ENCODE results near the gene PSMG4. TPM values are rescaled to one million over a fixed set of nuclear protein-coding genes. Genes with fewer than 3 reads are reported as not detected.

The PSMG4 gene
- total RNA-seq, 2 donors from 2014 or later: 17.0 to 24.7 TPM

DNA sequence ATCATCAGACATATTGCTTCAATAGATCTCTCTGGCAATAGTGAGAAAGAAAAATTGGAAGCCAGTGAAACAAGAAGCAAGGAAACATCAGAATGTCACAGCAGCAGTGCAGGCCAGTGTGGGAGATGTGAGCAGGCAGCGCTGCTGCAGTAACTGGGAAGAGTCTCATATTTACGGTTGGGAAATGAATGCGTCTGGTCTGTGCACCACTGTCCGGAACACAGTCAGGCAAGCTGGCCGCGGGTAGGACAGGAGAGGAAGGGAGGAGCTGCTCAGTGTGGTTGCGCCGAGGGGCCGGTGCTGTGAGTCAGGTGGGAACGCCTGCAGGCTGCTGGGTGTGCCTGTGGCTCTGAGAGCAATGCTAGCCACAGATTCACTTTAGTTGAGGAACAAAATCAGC lies 6.4 kb upstream of the PSMG4 start:
- Mint-ChIP-seq H3K4me3 (no peak overlapping the region), H3K27me3 (peaks cover 12% of the 10 kb centered on the region), H3K27ac (no peak overlapping the region), H3K4me1 (peaks cover 9% of the 10 kb centered on the region), H3K36me3 (ENCODE audit: low read depth) (no peaks in the 10 kb centered on the region), H3K9me3 (peaks cover 4% of the 10 kb centered on the region)
- peak; percentile 33 for ATAC-seq (replicated peaks)

DNA sequence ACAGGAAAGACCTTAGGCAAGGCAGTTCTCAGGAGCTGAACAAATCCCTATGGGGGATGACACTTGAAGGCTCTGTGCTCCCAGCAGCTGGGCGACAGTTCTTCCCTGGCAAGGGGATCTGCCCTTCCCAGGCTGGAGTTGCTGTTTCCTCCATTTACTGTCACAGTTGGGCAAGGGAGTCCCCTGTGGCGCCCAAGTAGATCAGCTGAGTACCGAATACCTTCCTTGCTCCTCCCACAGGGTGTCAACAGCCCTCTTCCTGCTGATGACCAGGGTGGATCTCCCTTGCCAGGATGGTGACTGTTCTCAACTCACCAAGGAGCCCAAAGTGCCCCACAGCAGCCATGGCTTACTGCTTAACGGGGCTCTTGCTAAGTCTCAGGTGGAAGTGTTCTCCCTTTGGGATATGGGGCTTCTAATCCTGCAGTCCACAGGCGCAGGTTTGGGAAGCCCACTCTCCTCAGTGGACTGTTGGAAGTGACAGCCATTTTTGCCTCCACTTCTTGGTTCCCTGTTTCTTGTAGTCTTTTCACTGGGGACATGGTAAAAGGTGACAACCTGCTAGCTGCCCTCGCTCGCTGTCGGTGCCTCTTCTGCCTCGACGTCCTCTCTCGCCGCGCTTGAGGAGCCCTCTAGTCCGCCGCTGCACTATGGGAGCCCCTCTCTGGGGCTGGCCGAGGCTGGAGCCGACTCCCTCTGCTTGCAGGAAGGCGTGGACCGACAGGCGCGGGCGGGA lies 5.7 kb upstream of the PSMG4 start:
- Mint-ChIP-seq H3K4me3 (no peak overlapping the region), H3K4me1 (peaks cover 9% of the 10 kb centered on the region), H3K36me3 (ENCODE audit: low read depth) (no peaks in the 10 kb centered on the region), H3K27ac (no peak overlapping the region), H3K27me3 (peaks cover 9% of the 10 kb centered on the region), H3K9me3 (peaks cover 4% of the 10 kb centered on the region)
- no peak for ATAC-seq (replicated peaks)

DNA sequence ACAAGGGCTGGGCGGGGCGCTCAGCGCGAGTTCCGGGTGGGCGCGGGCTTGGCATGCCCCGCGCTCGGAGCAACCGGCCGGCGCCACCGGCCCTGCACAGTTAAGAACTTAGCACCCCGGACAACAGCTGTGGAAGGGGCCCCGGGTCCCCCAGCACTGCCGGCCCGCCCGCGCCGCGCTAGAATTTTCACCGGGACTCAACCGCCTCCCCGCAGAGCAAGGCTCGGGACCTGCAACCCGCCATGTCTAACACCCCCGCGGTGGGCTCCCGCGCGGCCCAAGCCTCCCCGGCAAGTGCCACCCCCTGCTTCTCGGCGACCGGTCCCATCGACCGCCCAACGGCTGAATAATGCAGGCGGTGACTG lies 5.2 kb upstream of the PSMG4 start:
- no peaks in the 10 kb centered on the region for H3K36me3 Mint-ChIP-seq (ENCODE audit: low read depth)
- no peak overlapping the region for H3K4me3 Mint-ChIP-seq
- H3K27ac Mint-ChIP-seq: no peak overlapping the region
- peaks cover 7% of the 10 kb centered on the region for H3K27me3 Mint-ChIP-seq
- H3K9me3 Mint-ChIP-seq: peaks cover 4% of the 10 kb centered on the region
- peaks cover 9% of the 10 kb centered on the region for H3K4me1 Mint-ChIP-seq
- no peak for ATAC-seq (replicated peaks)

DNA sequence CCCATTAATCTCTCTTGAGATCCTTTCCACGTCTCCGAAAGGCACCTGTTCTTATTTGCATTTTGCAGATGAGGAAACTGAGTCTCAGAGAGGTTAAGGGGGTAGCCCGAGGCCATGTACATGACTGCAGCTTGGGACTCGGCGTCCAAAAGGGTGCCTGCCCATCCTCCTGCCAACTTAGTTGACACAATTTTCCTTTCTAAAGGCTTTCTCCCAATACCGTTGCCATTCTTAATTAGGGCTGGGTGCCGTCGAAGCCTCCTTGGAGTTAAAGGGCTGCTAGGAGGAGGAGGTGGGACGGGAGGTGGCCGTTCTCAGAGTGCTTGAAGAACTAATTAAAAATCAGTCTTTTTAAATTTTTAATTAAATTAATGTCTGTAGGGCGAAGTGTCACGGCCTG lies 546 bp upstream of the PSMG4 start:
- no peaks in the 10 kb centered on the region for H3K27me3 Mint-ChIP-seq
- H3K4me3 Mint-ChIP-seq: peak overlapping the region; percentile 100
- ATAC-seq (replicated peaks): no peak
- peaks cover 4% of the 10 kb centered on the region for H3K9me3 Mint-ChIP-seq
- peaks cover 27% of the 10 kb centered on the region for H3K36me3 Mint-ChIP-seq (ENCODE audit: low read depth)
- H3K4me1 Mint-ChIP-seq: peaks cover 21% of the 10 kb centered on the region
- no peak overlapping the region for H3K27ac Mint-ChIP-seq

DNA sequence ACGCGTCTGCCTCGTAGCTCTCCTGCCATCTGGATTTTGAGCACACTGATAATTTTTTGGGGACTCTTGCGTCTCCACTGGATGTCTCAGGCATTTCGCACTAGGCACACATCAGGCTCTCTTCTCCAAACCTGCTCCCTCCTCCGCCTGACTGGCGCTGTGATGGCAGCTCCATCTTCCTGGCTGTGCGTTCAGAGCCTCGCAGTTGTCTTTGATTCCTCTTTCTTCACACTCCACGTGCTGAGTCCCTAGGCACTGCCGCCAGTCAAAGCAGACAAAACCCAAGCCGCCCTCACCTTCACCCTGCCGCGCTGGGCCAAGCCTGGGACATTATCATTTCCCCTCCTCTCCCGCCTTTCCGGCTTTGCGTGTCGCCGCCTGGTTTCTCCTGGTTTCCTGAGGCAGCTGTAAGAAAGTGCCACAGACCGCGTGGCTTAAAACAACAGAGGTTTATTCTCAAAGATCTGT lies 778 bp downstream of the PSMG4 start:
- peak; percentile 34 for ATAC-seq (replicated peaks)
- no peaks in the 10 kb centered on the region for H3K9me3 Mint-ChIP-seq
- H3K27me3 Mint-ChIP-seq: no peaks in the 10 kb centered on the region
- H3K4me3 Mint-ChIP-seq: peak overlapping the region; percentile 100
- H3K27ac Mint-ChIP-seq: peak overlapping the region; percentile 98
- peaks cover 21% of the 10 kb centered on the region for H3K4me1 Mint-ChIP-seq
- H3K36me3 Mint-ChIP-seq (ENCODE audit: low read depth): peaks cover 39% of the 10 kb centered on the region

DNA sequence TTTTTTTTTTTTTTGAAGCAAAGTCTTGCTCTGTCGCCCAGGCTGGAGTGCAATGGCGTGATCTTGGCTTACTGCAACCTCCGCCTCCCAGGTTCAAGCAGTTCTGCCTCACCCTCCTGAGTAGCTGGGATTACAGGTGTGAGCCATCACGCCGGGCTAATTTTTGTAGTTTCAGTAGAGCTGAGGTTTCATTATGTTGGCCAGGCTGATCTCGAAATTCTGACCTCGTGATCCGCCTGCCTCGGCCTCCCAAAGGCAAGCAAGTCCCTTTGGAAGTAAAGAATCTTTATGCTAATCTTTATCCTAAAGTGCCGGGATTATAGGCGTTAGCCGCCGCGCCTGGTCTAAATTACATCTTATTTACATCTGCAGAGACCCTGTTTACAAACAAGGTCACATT lies 1.5 kb downstream of the PSMG4 start:
- peaks cover 46% of the 10 kb centered on the region for H3K36me3 Mint-ChIP-seq (ENCODE audit: low read depth)
- no peak for ATAC-seq (replicated peaks)

DNA sequence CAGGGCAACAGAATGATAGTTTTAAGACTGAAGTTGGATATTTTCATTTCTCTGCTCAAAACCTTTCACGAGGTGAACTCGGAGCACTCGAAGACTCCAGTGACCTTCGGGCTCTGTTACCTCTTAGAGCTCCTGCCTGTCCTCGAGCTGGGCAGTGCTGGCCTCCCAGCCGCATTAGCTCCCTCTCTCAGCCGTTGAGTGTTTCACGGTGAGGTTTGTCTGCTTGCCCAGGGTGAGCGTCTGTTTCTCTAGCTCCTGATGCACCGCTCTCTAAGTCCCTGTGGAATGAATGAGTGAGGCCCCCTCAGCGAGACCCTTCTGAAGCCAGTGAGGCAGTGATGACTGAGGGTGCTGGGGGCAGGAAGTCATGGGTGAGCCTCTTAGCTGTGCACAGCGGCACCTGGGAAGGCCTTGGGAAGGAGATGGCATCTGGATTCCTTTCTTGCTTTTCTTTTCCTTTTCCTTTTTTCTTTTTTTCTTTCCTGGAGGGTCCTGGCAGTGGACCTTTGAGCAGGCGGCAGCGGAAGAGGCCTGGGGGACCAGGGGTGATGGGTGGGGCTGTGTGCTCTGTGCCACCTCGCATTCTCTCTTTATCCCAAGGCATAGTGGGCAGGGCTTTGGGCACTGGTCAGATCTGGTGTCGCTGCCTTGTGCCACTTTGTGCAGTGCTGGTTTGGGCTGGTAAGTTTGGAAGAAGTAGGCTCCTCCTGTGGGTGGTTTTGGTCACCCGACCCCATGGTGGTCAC lies 2.2 kb downstream of the PSMG4 start:
- H3K27ac Mint-ChIP-seq: peak overlapping the region; percentile 98
- H3K36me3 Mint-ChIP-seq (ENCODE audit: low read depth): peaks cover 47% of the 10 kb centered on the region
- no peak for ATAC-seq (replicated peaks)
- H3K4me3 Mint-ChIP-seq: peak overlapping the region; percentile 100
- no peaks in the 10 kb centered on the region for H3K9me3 Mint-ChIP-seq
- peaks cover 21% of the 10 kb centered on the region for H3K4me1 Mint-ChIP-seq
- H3K27me3 Mint-ChIP-seq: no peaks in the 10 kb centered on the region

More for the DNA sequence above, 1.5 kb downstream of the PSMG4 start:
- peak overlapping the region; percentile 98 for H3K27ac Mint-ChIP-seq
- H3K9me3 Mint-ChIP-seq: no peaks in the 10 kb centered on the region
- H3K27me3 Mint-ChIP-seq: no peaks in the 10 kb centered on the region
- peak overlapping the region; percentile 100 for H3K4me3 Mint-ChIP-seq
- H3K4me1 Mint-ChIP-seq: peaks cover 21% of the 10 kb centered on the region

DNA sequence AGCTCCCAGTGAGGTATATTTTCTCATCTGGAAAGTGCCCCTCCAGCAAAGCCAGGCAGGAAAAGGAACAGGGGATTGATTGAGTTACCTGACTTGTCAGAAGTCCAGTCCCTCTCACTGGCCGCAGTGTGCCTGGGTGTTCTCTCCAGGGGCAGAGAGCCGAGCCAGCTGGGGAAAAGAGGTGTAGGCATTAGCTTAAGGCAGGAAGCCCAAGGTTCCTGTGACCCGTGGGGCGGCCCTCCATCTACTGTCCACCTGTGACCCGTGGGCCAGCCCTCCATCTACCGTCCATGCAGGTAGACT lies 2.7 kb downstream of the PSMG4 start:
- no peak for ATAC-seq (replicated peaks)
- H3K4me3 Mint-ChIP-seq: peak overlapping the region; percentile 100
- H3K36me3 Mint-ChIP-seq (ENCODE audit: low read depth): peaks cover 52% of the 10 kb centered on the region
- peaks cover 21% of the 10 kb centered on the region for H3K4me1 Mint-ChIP-seq
- H3K27ac Mint-ChIP-seq: peak overlapping the region; percentile 98
- no peaks in the 10 kb centered on the region for H3K9me3 Mint-ChIP-seq
- H3K27me3 Mint-ChIP-seq: no peaks in the 10 kb centered on the region

DNA sequence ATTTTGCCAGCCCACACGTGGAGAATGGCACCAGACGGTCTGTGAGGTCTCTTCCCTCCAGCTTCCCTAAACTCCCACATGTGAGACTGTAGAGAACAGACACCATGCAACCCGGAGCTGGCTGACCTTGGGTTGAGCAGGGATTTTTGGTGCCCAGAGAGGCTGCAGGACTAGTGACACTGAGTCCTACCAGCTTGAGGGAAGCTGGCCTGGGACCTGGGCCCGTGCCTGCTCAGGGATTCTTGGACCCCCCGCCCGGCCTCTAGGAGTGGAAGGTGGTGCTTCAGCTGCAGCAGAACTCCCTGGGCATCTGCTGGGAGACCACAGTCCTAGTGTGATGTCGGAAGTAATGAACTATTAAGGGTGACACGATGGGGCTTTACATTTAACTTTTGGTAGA lies 3.2 kb downstream of the PSMG4 start:
- H3K4me3 Mint-ChIP-seq: peak overlapping the region; percentile 100
- no peaks in the 10 kb centered on the region for H3K27me3 Mint-ChIP-seq
- peak overlapping the region; percentile 98 for H3K27ac Mint-ChIP-seq
- H3K9me3 Mint-ChIP-seq: no peaks in the 10 kb centered on the region
- H3K4me1 Mint-ChIP-seq: peaks cover 21% of the 10 kb centered on the region
- ATAC-seq (replicated peaks): no peak
- peaks cover 55% of the 10 kb centered on the region for H3K36me3 Mint-ChIP-seq (ENCODE audit: low read depth)

DNA sequence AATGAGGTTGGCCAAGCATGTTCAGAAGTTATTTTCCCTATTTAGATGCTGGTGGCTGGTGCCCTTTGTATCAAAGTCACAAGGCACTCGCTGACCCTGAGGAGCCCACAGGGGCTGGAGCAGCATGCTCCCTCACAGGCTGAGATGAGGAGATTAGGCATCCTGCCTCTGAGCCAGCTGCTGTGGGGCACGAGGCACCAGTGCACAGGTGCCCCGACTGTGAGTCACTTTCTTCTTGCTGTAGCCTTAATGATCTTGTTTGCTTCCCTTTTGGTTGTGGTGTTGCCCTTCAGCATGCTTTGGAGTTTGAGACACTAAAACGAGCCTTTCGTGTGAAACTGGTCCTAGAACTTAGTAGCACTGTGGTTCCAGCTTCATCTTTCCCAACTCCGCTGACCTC lies 4.3 kb downstream of the PSMG4 start:
- ATAC-seq (replicated peaks): no peak
- H3K4me1 Mint-ChIP-seq: peaks cover 24% of the 10 kb centered on the region
- no peaks in the 10 kb centered on the region for H3K9me3 Mint-ChIP-seq
- peaks cover 64% of the 10 kb centered on the region for H3K36me3 Mint-ChIP-seq (ENCODE audit: low read depth)
- peak overlapping the region; percentile 15 for H3K27ac Mint-ChIP-seq
- H3K27me3 Mint-ChIP-seq: no peaks in the 10 kb centered on the region
- H3K4me3 Mint-ChIP-seq: no peak overlapping the region

DNA sequence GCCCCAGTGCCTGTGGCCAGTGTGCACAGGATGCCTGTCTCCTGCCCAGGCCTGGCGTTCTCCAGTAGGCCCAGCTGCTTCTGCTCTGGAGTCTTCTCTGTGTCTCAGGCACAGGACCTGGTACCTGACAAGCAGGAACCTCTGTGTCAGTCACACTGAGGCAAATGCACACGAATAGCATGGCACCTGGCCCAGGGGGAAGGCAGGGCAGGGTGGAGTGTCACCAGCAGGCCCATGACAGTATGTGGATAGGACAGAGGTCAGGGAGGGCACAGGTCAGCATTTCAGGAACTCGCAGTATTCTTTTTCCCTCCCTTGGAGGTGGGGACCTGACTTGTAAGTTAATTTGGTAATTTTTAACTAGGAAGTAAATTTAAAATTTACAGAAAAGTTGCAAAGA lies 5.6 kb downstream of the PSMG4 start:
- no peaks in the 10 kb centered on the region for H3K9me3 Mint-ChIP-seq
- H3K27me3 Mint-ChIP-seq: no peaks in the 10 kb centered on the region
- H3K27ac Mint-ChIP-seq: peak overlapping the region; percentile 69
- peaks cover 33% of the 10 kb centered on the region for H3K4me1 Mint-ChIP-seq
- H3K4me3 Mint-ChIP-seq: no peak overlapping the region
- ATAC-seq (replicated peaks): no peak
- H3K36me3 Mint-ChIP-seq (ENCODE audit: low read depth): peaks cover 75% of the 10 kb centered on the region

DNA sequence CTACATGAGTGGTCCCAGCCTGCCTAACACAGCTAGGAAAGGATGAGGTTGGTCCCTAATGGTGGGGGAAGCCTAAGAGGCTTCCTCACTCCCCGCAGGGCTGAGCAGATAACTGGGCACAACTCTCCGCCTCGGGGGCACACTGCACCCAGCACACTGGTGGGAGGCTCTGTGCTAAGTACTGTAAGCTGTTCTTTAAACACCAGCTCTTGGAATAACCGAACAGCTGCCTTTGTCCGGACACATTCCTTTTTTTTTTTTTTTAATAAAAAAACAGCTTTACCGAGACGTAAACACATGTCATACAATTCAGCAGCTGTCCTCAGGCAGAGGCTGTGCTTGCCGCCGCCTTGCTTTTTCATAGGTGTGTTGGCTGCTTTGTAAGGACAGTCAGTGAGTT lies 6.9 kb downstream of the PSMG4 start:
- peaks cover 79% of the 10 kb centered on the region for H3K36me3 Mint-ChIP-seq (ENCODE audit: low read depth)
- ATAC-seq (replicated peaks): no peak
- H3K27me3 Mint-ChIP-seq: no peaks in the 10 kb centered on the region
- peaks cover 27% of the 10 kb centered on the region for H3K4me1 Mint-ChIP-seq
- no peak overlapping the region for H3K4me3 Mint-ChIP-seq
- no peak overlapping the region for H3K27ac Mint-ChIP-seq
- H3K9me3 Mint-ChIP-seq: no peaks in the 10 kb centered on the region

DNA sequence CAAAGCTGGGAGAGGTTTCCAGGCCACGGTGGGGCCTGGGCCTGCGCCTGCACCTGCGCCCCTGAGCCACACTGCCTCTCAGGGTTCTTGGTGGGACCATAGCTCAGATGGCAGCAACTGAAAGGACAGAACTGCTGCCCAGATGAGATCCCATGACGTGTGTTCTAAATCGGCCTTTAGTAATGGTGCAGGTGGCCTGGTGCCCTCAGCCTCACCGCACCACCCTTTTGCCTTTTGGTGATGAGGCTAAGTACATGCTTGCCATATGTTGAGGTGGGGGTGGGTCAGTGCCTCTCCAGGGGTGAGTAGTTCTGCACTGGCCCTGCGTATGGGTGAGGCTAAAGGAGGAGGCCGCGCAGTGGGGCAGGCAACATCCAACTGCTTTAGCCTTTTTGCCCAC lies 7.4 kb downstream of the PSMG4 start:
- H3K27ac Mint-ChIP-seq: no peak overlapping the region
- peaks cover 22% of the 10 kb centered on the region for H3K4me1 Mint-ChIP-seq

DNA sequence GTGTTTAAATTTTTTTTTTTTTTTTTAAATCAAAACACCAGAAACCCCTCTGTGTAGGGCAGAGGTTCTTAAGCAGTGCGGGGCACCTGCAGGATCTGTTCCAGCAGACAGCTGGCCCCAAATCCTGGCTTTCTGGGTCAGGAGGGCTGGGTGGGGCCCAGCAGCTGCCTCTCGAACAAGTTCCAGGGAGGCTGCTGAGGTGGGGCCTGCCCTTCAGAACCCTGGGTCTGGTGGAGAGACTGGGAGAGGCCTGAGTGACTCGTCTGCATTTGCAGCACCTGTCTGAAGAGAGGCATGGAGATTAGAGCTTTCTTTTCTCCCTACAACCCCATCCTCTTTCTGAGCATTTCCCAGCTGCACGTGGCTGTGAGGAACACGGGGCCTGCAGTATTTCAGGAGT lies 8.4 kb downstream of the PSMG4 start:
- Mint-ChIP-seq H3K4me3 (no peak overlapping the region), H3K9me3 (no peaks in the 10 kb centered on the region), H3K36me3 (ENCODE audit: low read depth) (peaks cover 87% of the 10 kb centered on the region), H3K27ac (no peak overlapping the region), H3K4me1 (peaks cover 20% of the 10 kb centered on the region), H3K27me3 (no peaks in the 10 kb centered on the region)
- no peak for ATAC-seq (replicated peaks)

More for the DNA sequence above, 7.4 kb downstream of the PSMG4 start:
- no peaks in the 10 kb centered on the region for H3K27me3 Mint-ChIP-seq
- H3K4me3 Mint-ChIP-seq: no peak overlapping the region
- ATAC-seq (replicated peaks): no peak
- peaks cover 79% of the 10 kb centered on the region for H3K36me3 Mint-ChIP-seq (ENCODE audit: low read depth)
- no peaks in the 10 kb centered on the region for H3K9me3 Mint-ChIP-seq

DNA sequence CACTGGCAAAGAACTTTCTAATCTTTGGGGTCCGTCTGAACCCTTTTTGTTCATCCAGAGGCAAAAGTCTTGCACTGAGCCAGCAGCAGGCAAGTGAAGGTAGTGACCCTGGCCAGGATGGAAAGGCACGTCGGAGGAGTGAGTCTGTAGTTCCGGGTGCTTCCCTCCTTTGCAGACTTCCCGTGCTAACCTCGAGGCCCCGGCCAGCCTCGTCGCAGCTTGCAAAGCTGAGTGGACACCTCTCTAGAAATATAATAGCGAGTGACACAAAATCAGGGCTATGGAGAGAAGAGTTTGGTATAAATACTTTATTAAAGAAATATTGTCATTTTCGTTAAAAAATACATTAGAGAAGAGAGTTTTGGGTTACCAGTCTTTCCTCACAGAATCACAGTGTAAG lies 9.9 kb downstream of the PSMG4 start:
- Mint-ChIP-seq H3K36me3 (ENCODE audit: low read depth) (peaks cover 77% of the 10 kb centered on the region), H3K9me3 (no peaks in the 10 kb centered on the region), H3K27ac (peak overlapping the region; percentile 36), H3K27me3 (no peaks in the 10 kb centered on the region), H3K4me3 (no peak overlapping the region), H3K4me1 (peaks cover 13% of the 10 kb centered on the region)
- ATAC-seq (replicated peaks): no peak
